ENCODE results near the gene EPHA2.

- no peak for TF ChIP-seq CTCF (conservative IDR thresholded peaks at IDR 0.05; ENCODE audit: low read length)
- no peak for TF ChIP-seq EZH2phosphoT487 (IDR thresholded peaks at IDR 0.05; ENCODE audit: borderline replicate concordance, low read depth, low read length)
These were observed 11.4 kb downstream of the EPHA2 start for GRCh38 chr1:16144325-16145029.

Data from OCI-LY7 (cell line).